OCI-LY1 (cell line): ENCODE results near the gene DIP2C.

Source experiments
- H2AFZ ChIP-seq: fragments of 200-600 bp; sonication (generic), shearing (Covaris generic); 2 replicates; pipeline ENCODE4 v1.6.0; 2014; ENCODE audit warnings: antibody characterized with exemption, mild to moderate bottlenecking, low read length
- H3F3A ChIP-seq: fragments of 200-600 bp; sonication (generic), shearing (Covaris generic); 2 replicates; pipeline ENCODE4 v1.6.0; 2014; ENCODE audit warnings: mild to moderate bottlenecking, antibody characterized with exemption, low read length, moderate library complexity; ENCODE audit not compliant: insufficient read depth
- H3K27ac ChIP-seq: fragments of 200-600 bp; sonication (generic); 2 replicates; pipeline ENCODE4 v1.5.1; 2014; ENCODE audit warnings: low read length, mixed run types, mild to moderate bottlenecking, low read depth; ENCODE audit not compliant: poor library complexity, severe bottlenecking
- H3K27me3 ChIP-seq: fragments of 200-600 bp; sonication (generic); 2 replicates; pipeline ENCODE4 v1.6.0; 2014; ENCODE audit warnings: antibody characterized with exemption, mild to moderate bottlenecking, low read length, moderate library complexity; ENCODE audit not compliant: insufficient read depth
- H3K36me3 ChIP-seq: fragments of 200-600 bp; sonication (generic); 2 replicates; pipeline ENCODE4 v1.6.1; 2014; ENCODE audit warnings: mild to moderate bottlenecking, antibody characterized with exemption, low read length, moderate library complexity, mixed read lengths; ENCODE audit not compliant: insufficient read depth
- H3K4me1 ChIP-seq: fragments of 200-600 bp; sonication (generic); 2 replicates; pipeline ENCODE4 v1.5.1; 2014; ENCODE audit warnings: mild to moderate bottlenecking, low read length, moderate library complexity; ENCODE audit not compliant: insufficient read depth, severe bottlenecking
- H3K4me2 ChIP-seq: fragments of 200-600 bp; sonication (generic), shearing (Covaris generic); 2 replicates; pipeline ENCODE4 v1.6.1; 2014; ENCODE audit warnings: low read length
- H3K4me3 ChIP-seq: fragments of 200-600 bp; sonication (generic); 2 replicates; pipeline ENCODE4 v1.5.1; 2014; ENCODE audit warnings: low read length, low read depth, mild to moderate bottlenecking, mixed read lengths; ENCODE audit not compliant: poor library complexity, severe bottlenecking
- H3K79me2 ChIP-seq: fragments of 200-600 bp; shearing (Covaris generic); 2 replicates; pipeline ENCODE4 v1.6.1; 2016; ENCODE audit warnings: mixed run types, low read length, mixed read lengths; ENCODE audit not compliant: insufficient read depth
- H3K9ac ChIP-seq: fragments of 200-600 bp; sonication (generic), shearing (Covaris generic); 2 replicates; pipeline ENCODE4 v1.6.1; 2014; ENCODE audit warnings: mild to moderate bottlenecking, low read length, mixed read lengths
- H3K9me2 ChIP-seq: fragments of 200-600 bp; sonication (generic), shearing (Covaris generic); 2 replicates; pipeline ENCODE4 v1.6.1; 2014; ENCODE audit warnings: low read depth, mild to moderate bottlenecking, low read length, mixed read lengths
- H3K9me3 ChIP-seq: fragments of 200-600 bp; shearing (Covaris generic); 2 replicates; pipeline ENCODE4 v1.6.1; 2014; ENCODE audit warnings: low read length, mixed read lengths
- H4K20me1 ChIP-seq: fragments of 200-600 bp; sonication (generic), shearing (Covaris generic); 2 replicates; pipeline ENCODE4 v1.6.0; 2016; ENCODE audit warnings: mild to moderate bottlenecking, low read length; ENCODE audit not compliant: insufficient read depth
- CTCF ChIP-seq: fragments of 200-600 bp; sonication (generic), shearing (Covaris generic); IDR thresholded peaks from 2 replicates; pipeline ENCODE4 v1.5.1; 2017; ENCODE audit warnings: mild to moderate bottlenecking, antibody characterized with exemption, low read length, moderate library complexity, mixed read lengths
- EZH2 ChIP-seq: fragments of 200-600 bp; sonication (generic), shearing (Covaris generic); IDR thresholded peaks from 2 replicates; pipeline ENCODE4 v1.8.0; 2017; ENCODE audit warnings: borderline replicate concordance, mixed run types, mild to moderate bottlenecking, antibody characterized with exemption, low read length, moderate library complexity, mixed read lengths

Gene DIP2C

GRCh38 chr10:552679-553078 is 136.8 kb downstream of the DIP2C start:
- H4K20me1 ChIP-seq = no peaks in the 10 kb centered on the region
- peaks cover 14% of the 10 kb centered on the region for H3K79me2 ChIP-seq
- H3K27ac ChIP-seq = peak overlapping the region; percentile 90
- H3K9me2 ChIP-seq = no peaks in the 10 kb centered on the region
- peak overlapping the region; percentile 23; the same call in 1 of the 2 replicates for H3K9ac ChIP-seq
- H2AFZ ChIP-seq = no peak overlapping the region
- no peaks in the 10 kb centered on the region for H3K27me3 ChIP-seq
- H3K36me3 ChIP-seq = peaks cover 13% of the 10 kb centered on the region; the same call in 1 of the 2 replicates
- TF ChIP-seq CTCF = no peak
- TF ChIP-seq EZH2 = no peak
- no peaks in the 10 kb centered on the region for H3K9me3 ChIP-seq
- H3K4me2 ChIP-seq = no peak overlapping the region; the same call in 1 of the 2 replicates
- H3F3A ChIP-seq = no peaks in the 10 kb centered on the region
- no peak overlapping the region for H3K4me3 ChIP-seq
- peaks cover 95% of the 10 kb centered on the region for H3K4me1 ChIP-seq

GRCh38 chr10:551373-552252 is 137.9 kb downstream of the DIP2C start:
- peaks cover 97% of the 10 kb centered on the region for H3K4me1 ChIP-seq
- no peaks in the 10 kb centered on the region for H3K9me2 ChIP-seq
- peak overlapping the region; percentile 46; the same call in 1 of the 2 replicates for H3K9ac ChIP-seq
- peaks cover 16% of the 10 kb centered on the region for H3K79me2 ChIP-seq
- no peak overlapping the region for H3K4me3 ChIP-seq
- H3K27me3 ChIP-seq = no peaks in the 10 kb centered on the region
- H3K27ac ChIP-seq = peak overlapping the region; percentile 90
- H3K36me3 ChIP-seq = peaks cover 5% of the 10 kb centered on the region; the same call in 1 of the 2 replicates
- TF ChIP-seq CTCF (no peak), EZH2 (no peak)
- peak overlapping the region; percentile 14; the same call in 1 of the 2 replicates for H3K4me2 ChIP-seq
- no peaks in the 10 kb centered on the region for H4K20me1 ChIP-seq
- H3F3A ChIP-seq = no peaks in the 10 kb centered on the region
- no peaks in the 10 kb centered on the region for H3K9me3 ChIP-seq
- H2AFZ ChIP-seq = no peak overlapping the region

- 0 out of 2 replicates have a peak overlapping the region, but pooled peaks have one; percentile 14 for H3K4me2 ChIP-seq
- peaks cover 4% of the 10 kb centered on the region; the same call in 1 of the 2 replicates for H3K36me3 ChIP-seq
- no peaks in the 10 kb centered on the region for H4K20me1 ChIP-seq
- H3K4me1 ChIP-seq = peaks cover 97% of the 10 kb centered on the region
- H3K9me2 ChIP-seq = no peaks in the 10 kb centered on the region
- peak overlapping the region; percentile 46; the same call in 1 of the 2 replicates for H3K9ac ChIP-seq
- no peaks in the 10 kb centered on the region for H3F3A ChIP-seq
- H2AFZ ChIP-seq = no peak overlapping the region
- no peaks in the 10 kb centered on the region for H3K9me3 ChIP-seq
- no peak for TF ChIP-seq CTCF
- no peak for TF ChIP-seq EZH2
- H3K4me3 ChIP-seq = no peak overlapping the region
- H3K27me3 ChIP-seq = no peaks in the 10 kb centered on the region
- H3K79me2 ChIP-seq = peaks cover 20% of the 10 kb centered on the region
- H3K27ac ChIP-seq = peak overlapping the region; percentile 90
Observed at GRCh38 chr10:550665-551372, 138.6 kb downstream of the DIP2C start.
